Sigmoid colon (tissue), 4 donors: Measurements from ENCODE around the gene PEX11B.

Experiments
- CTCF ChIP-seq, 4 experiments: fragments of 450-650 bp in 3 of 4; fragments of 200-600 bp in 1 of 4; IDR thresholded peaks; one replicate each; pipeline ENCODE4 v1.5.1; 2016 to 2019; ENCODE audit warnings: antibody characterized with exemption in 4 of 4, mild to moderate bottlenecking in 3 of 4, moderate library complexity in 2 of 4
- POLR2AphosphoS5 ChIP-seq, 4 donors: sonication (generic); formaldehyde crosslinking; IDR thresholded peaks; one replicate each; pipeline ENCODE4 v1.6.1; 2017; ENCODE audit warnings: antibody characterized with exemption in 4 of 4

- TF ChIP-seq CTCF (IDR thresholded peaks at IDR 0.05) (no peak), POLR2AphosphoS5 (IDR thresholded peaks at IDR 0.05) (no peak)
Measured at GRCh38 chr1:145961109-145961424, 42.5 kb upstream of the PEX11B start.
